Psoas muscle (tissue), 8 donors: ENCODE measurements around the gene SCAMP2. TPM values are rescaled to one million over a fixed set of nuclear protein-coding genes. Genes with fewer than 3 reads are reported as not detected.
A peak's percentile ranks its signal among the peaks of the same experiment; 100 is the strongest.
"Not testable (repeated sequence)": the region's sequence is repeated elsewhere in the genome, so short reads cannot be mapped to it uniquely, and the experiment has no call there.

Experiments used
- ATAC-seq, 4 donors: fragments of 200-7000 bp; cut with Tn5 transposase; one replicate each; pipeline ENCODE4 v1.9.1; 2020; ENCODE audit warnings: moderate library complexity in 3 of 4, mild to moderate bottlenecking in 2 of 4
- DNase-seq, 2 donors: peaks; one replicate each; pipeline ENCODE4 v3.0.0-alpha.2; 2020
- H3K27ac ChIP-seq: fragments of 200-600 bp; one replicate; pipeline ENCODE4 v1.8.0; 2022
- H3K27me3 ChIP-seq, 3 donors: fragments of 200-600 bp in 1 of 3; one replicate each; pipeline versions ENCODE4 v1.6.1 to v1.8.0; 2013 to 2022; ENCODE audit warnings: low read length in 2 of 3, mild to moderate bottlenecking in 2 of 3, moderate library complexity in 1 of 3; ENCODE audit not compliant: insufficient read depth in 3 of 3
- H3K36me3 ChIP-seq, 2 donors: fragments of 200-600 bp in 1 of 2; one replicate each; pipeline versions ENCODE4 v1.6.1 to v1.8.0; 2013 to 2022; ENCODE audit warnings: low read depth in 1 of 2, mild to moderate bottlenecking in 1 of 2, moderate library complexity in 1 of 2; ENCODE audit not compliant: insufficient read depth in 1 of 2
- H3K4me1 ChIP-seq: fragments of 200-600 bp; one replicate; pipeline ENCODE4 v1.8.0; 2022
- H3K4me3 ChIP-seq: fragments of 200-600 bp; one replicate; pipeline ENCODE4 v1.8.0; 2022; ENCODE audit warnings: mild to moderate bottlenecking
- H3K9me3 ChIP-seq: fragments of 200-600 bp; one replicate; pipeline ENCODE4 v1.8.0; 2022
- WGBS, 3 donors: extraction: QIAGEN DNeasy Blood & Tissue Kit; methylation state at CpG; one replicate each; pipeline versions ENCODE4 v1.1.6 to v1.1.7; 2013; 5-methylcytosine and 5-hydroxymethylcytosine counted together
- intact Hi-C, 2 donors: fragments of 100-400 bp; cut with DNase I; formaldehyde crosslinking; loops; one replicate each; pipeline versions ENCODE4 v1.11.0 to v1.14.2; 2022
- long read RNA-seq, 2 donors: library from polyadenylated mRNA; unstranded; transcript quantifications; one replicate each; pipeline ENCODE4 v2.0.0, GENCODE V29; 2021
- polyA plus RNA-seq, 3 donors: library from polyadenylated mRNA; stranded (reverse); fragments of 200-250 nt; gene quantifications; one replicate each; pipeline ENCODE4 v1.2.3, GENCODE V29; 2013
- total RNA-seq, 4 donors: library from RNA; stranded (reverse); fragmentation: NEBNext Ultra II Directional in 2 of 4; extraction: Animal tissue kit (Norgen Biotek cat#: 25700) in 2 of 4; gene quantifications; one replicate each; pipeline versions ENCODE4 v1.2.1 to v1.2.4, GENCODE V29; 2021 to 2023
- TF ChIP-seq, protein P1 (sequence below): fragments of 200-600 bp; IDR thresholded peaks from one replicate; pipeline ENCODE4 v1.8.0; 2022; ENCODE audit warnings: antibody characterized with exemption
- donor health status: healthy with polysubstance abuse.
- donor health status: DM: no; HTN: no; CAD: no; lungs with moderate emphysema.
- donor health status: Bipolar disorder and iron deficiency.
- donor health status: healthy.
- donor health status: DM: yes; HTN: yes; CAD: no.
- donor health status: DM: no; HTN: no; CAD: no.
- donor health status: DM: no; HTN: no; CAD: no.
- donor health status: DM: yes; HTN: yes; CAD: no.

The SCAMP2 gene, protein sequence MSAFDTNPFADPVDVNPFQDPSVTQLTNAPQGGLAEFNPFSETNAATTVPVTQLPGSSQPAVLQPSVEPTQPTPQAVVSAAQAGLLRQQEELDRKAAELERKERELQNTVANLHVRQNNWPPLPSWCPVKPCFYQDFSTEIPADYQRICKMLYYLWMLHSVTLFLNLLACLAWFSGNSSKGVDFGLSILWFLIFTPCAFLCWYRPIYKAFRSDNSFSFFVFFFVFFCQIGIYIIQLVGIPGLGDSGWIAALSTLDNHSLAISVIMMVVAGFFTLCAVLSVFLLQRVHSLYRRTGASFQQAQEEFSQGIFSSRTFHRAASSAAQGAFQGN
- total RNA-seq (10 to 100 TPM; 32.1 to 67.3 (median 52.6) TPM), polyA plus RNA-seq (10 to 100 TPM; 40.2 to 73.6 (median 48.6) TPM)
- long read RNA-seq, donor 1, transcript SCAMP2-201 (9 exons, 2,453 nt): major isoform, 15 of 21 reads
- long read RNA-seq, donor 1, partial matches to known transcripts: 2 of 21 reads
- long read RNA-seq, donor 1, other reads (novel, unspliced or antisense): 3 of 21 reads
- long read RNA-seq, donor 2, transcript SCAMP2-201 (9 exons, 2,453 nt): major isoform, 66 of 103 reads
- long read RNA-seq, donor 2, partial matches to known transcripts: 6 of 103 reads
- long read RNA-seq, donor 2, other reads (novel, unspliced or antisense): 27 of 103 reads

DNA sequence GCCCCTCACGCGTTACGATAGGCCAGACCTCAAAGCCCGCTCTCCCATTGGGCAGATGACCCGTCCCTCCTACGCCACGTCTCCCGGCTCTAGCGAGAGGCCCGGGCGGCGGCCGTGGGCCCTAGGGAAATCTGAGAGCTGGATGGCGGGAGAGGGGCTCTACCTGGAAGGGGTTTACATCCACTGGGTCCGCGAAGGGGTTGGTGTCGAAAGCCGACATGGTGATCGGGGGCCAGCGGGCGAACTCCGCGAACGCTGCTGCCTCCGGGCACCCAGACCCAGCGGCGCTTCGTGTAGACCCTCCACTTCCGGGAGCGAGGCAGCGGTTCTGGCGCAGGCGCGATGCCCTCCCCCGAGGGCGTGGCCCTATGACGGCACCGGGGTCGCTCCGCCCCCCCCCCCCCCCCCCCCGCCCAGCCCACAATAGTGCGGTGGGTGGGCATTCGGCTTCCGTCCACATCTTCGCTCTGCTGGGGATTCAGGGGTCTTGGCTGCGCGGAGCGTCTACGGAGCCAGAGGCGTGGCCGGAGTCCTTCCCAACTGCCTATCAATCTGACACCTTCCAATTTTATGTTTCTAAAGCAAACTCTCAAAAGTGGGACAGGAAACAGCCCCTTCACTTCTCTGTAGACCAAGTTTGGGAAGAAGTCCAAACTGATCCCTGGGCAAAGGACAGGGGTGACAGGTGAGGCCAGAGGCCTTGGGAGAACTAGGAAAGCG lies at the start of gene SCAMP2:
Gene SCAMP2, minus strand, starts transcription at position 330 of the 720 bp plus-strand sequence. Its CDS starts 110 bp downstream, at position 220.
- ATAC-seq (peak; percentile 87 to 97 (median 92)), DNase-seq (peak; percentile 94 to 97)
- Histone ChIP-seq H3K36me3 (peaks cover 0 to 3% of the 10 kb centered on the region in 2 donors), H3K4me1 (peaks cover 41% of the 10 kb centered on the region), H3K27ac (peak within 1 kb of the TSS; percentile 99), H3K9me3 (no peaks in the 10 kb centered on the region), H3K27me3 (no peaks in the 10 kb centered on the region), H3K4me3 (peak within 1 kb of the TSS; percentile 88)
- intact Hi-C loops: no loop called here
- TF ChIP-seq, protein P1, sequence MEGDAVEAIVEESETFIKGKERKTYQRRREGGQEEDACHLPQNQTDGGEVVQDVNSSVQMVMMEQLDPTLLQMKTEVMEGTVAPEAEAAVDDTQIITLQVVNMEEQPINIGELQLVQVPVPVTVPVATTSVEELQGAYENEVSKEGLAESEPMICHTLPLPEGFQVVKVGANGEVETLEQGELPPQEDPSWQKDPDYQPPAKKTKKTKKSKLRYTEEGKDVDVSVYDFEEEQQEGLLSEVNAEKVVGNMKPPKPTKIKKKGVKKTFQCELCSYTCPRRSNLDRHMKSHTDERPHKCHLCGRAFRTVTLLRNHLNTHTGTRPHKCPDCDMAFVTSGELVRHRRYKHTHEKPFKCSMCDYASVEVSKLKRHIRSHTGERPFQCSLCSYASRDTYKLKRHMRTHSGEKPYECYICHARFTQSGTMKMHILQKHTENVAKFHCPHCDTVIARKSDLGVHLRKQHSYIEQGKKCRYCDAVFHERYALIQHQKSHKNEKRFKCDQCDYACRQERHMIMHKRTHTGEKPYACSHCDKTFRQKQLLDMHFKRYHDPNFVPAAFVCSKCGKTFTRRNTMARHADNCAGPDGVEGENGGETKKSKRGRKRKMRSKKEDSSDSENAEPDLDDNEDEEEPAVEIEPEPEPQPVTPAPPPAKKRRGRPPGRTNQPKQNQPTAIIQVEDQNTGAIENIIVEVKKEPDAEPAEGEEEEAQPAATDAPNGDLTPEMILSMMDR: no peak
- 1% methylated on average over 32 to 48 of the region's 52 CpGs for WGBS, 3 donors

GRCh38 chr15:74920456-74920855 lies 47.3 kb upstream of the SCAMP2 start:
- H3K36me3 ChIP-seq: peaks cover 23 to 100% of the 10 kb centered on the region in 2 donors
- WGBS, 3 donors: 78 to 88% (median 86%) methylated on average over 8 of the region's 8 CpGs
- H3K27ac ChIP-seq: no peak overlapping the region
- H3K4me3 ChIP-seq: no peak overlapping the region
- H3K27me3 ChIP-seq: no peaks in the 10 kb centered on the region
- no peaks in the 10 kb centered on the region for H3K4me1 ChIP-seq
- no peak for DNase-seq
- TF ChIP-seq, protein P1: no peak
- H3K9me3 ChIP-seq: no peaks in the 10 kb centered on the region
- intact Hi-C loops: no loop called here
- ATAC-seq: no peak

GRCh38 chr15:74917676-74918075 lies 44.5 kb upstream of the SCAMP2 start:
- Histone ChIP-seq H3K27me3 (no peaks in the 10 kb centered on the region), H3K27ac (no peak overlapping the region), H3K4me3 (no peak overlapping the region), H3K4me1 (no peaks in the 10 kb centered on the region), H3K36me3 (peaks cover 23 to 100% of the 10 kb centered on the region in 2 donors), H3K9me3 (no peaks in the 10 kb centered on the region)
- DNase-seq (no peak), ATAC-seq (peak in 3 of 4 donors; percentile 10 to 47 (median 16))
- intact Hi-C loops: no loop called here
- WGBS, 3 donors: 80 to 91% (median 86%) methylated on average over 6 of the region's 6 CpGs
- TF ChIP-seq, protein P1: no peak

- ATAC-seq: not testable (repeated sequence)
Observed at GRCh38 chr15:74913799-74914198, 40.6 kb upstream of the SCAMP2 start.

GRCh38 chr15:74913041-74913440 lies 39.9 kb upstream of the SCAMP2 start:
- WGBS, 3 donors: 80 to 88% (median 84%) methylated on average over 7 to 9 of the region's 9 CpGs
- DNase-seq (no peak), ATAC-seq (no peak)
- Histone ChIP-seq H3K9me3 (no peaks in the 10 kb centered on the region), H3K36me3 (peaks cover 3 to 77% of the 10 kb centered on the region in 2 donors), H3K27ac (no peak overlapping the region), H3K4me3 (no peak overlapping the region), H3K27me3 (no peaks in the 10 kb centered on the region), H3K4me1 (no peaks in the 10 kb centered on the region)
- intact Hi-C loops: no loop called here
- TF ChIP-seq, protein P1: no peak

More at GRCh38 chr15:74913799-74914198, 40.6 kb upstream of the SCAMP2 start:
- DNase-seq, intact Hi-C loops, H3K27me3 ChIP-seq, H3K27ac ChIP-seq, H3K4me3 ChIP-seq, H3K4me1 ChIP-seq, H3K9me3 ChIP-seq: not testable (repeated sequence)
- H3K36me3 ChIP-seq: peaks cover 5 to 85% of the 10 kb centered on the region in 2 donors
- 89 to 94% (median 91%) methylated on average over 8 of the region's 8 CpGs for WGBS, 3 donors
